ENCODE data around the gene EIF2AK2. TPM values are rescaled to one million over a fixed set of nuclear protein-coding genes. Genes with fewer than 3 reads are reported as not detected.

EIF2AK2 gene
- polyA plus RNA-seq, 2 of the 4 experiments (the other 2 are of a cell fraction) = 29.8 to 47.2 TPM

GRCh38 chr2:37173741-37174140 lies 17.0 kb upstream of the EIF2AK2 start:
- no peak for FAIRE-seq
- no peaks in the 10 kb centered on the region for H3K9me3 ChIP-seq
- H3K27ac ChIP-seq = no peak overlapping the region
- ChIA-PET POLR2A (no interaction called here), CTCF (interaction anchor here (0.6 kb wide), 1 partner anchor 436 kb away, joined by 6 read pairs; no protein-coding TSS in a partner anchor)
- no peaks in the 10 kb centered on the region for H3K4me1 ChIP-seq
- no peak overlapping the region for H3K4me3 ChIP-seq
- no peak overlapping the region for H3K4me2 ChIP-seq
- TF ChIP-seq CEBPB (IDR thresholded peaks at IDR 0.05) (no peak), MYC (IDR thresholded peaks at IDR 0.05; ENCODE audit: borderline replicate concordance, low read length) (no peak), TP53 (CRISPR knock-in tag; IDR thresholded peaks at IDR 0.05) (no peak), MAZ (IDR thresholded peaks at IDR 0.05; ENCODE audit: borderline replicate concordance, low read depth, low read length) (no peak), CBX2 (IDR thresholded peaks at IDR 0.05; ENCODE audit: borderline replicate concordance, low read depth) (no peak), KDM5A (IDR thresholded peaks at IDR 0.05) (no peak), EHF (CRISPR knock-in tag; IDR thresholded peaks at IDR 0.05) (no peak), CHD4 (IDR thresholded peaks at IDR 0.05; ENCODE audit: borderline replicate concordance) (no peak), JUNB (IDR thresholded peaks at IDR 0.05) (no peak), FOSL2 (IDR thresholded peaks at IDR 0.05) (no peak), FOSL2 (CRISPR knock-in tag; IDR thresholded peaks at IDR 0.05) (no peak), MAX (IDR thresholded peaks at IDR 0.05) (no peak), HMGXB4 (CRISPR knock-in tag; IDR thresholded peaks at IDR 0.05; ENCODE audit: borderline replicate concordance) (no peak), PBX3 (IDR thresholded peaks at IDR 0.05) (no peak), RARB (CRISPR knock-in tag; IDR thresholded peaks at IDR 0.05) (no peak)
- DNase-seq (ENCODE audit: low read depth in 1 of 2, low spot score in 1 of 2) = no peak
- peak in 1 of 2 experiments; percentile 21; a peak in 1 of 6 replicates for ATAC-seq
- 39% methylated on average over 1 of the region's 1 CpG for WGBS (ENCODE audit: missing lambda C conversion rate)

GRCh38 chr2:37171624-37171950 lies 14.8 kb upstream of the EIF2AK2 start:
- no peak overlapping the region for H3K27ac ChIP-seq
- no peak for ATAC-seq
- H3K4me2 ChIP-seq = no peak overlapping the region
- 0 out of 3 replicates have a peak, but pooled peaks cover 4% of the 10 kb centered on the region for H3K9me3 ChIP-seq
- no peak for FAIRE-seq
- CTCF ChIA-PET = interaction anchor here (1.4 kb wide), 1 partner anchor 10 kb away, joined by 3 read pairs; no protein-coding TSS in a partner anchor
- no peak for TF ChIP-seq JUNB (IDR thresholded peaks at IDR 0.05)
- no peak for TF ChIP-seq HEYL (CRISPR knock-in tag; IDR thresholded peaks at IDR 0.05)
- no peak for TF ChIP-seq EP300 (IDR thresholded peaks at IDR 0.05)
- TF ChIP-seq FOSB (CRISPR knock-in tag; IDR thresholded peaks at IDR 0.05) = no peak
- TF ChIP-seq ZNF302 (CRISPR knock-in tag; IDR thresholded peaks at IDR 0.05) = no peak
- no peak for TF ChIP-seq FOXS1 (CRISPR knock-in tag; IDR thresholded peaks at IDR 0.05)
- TF ChIP-seq HOXA7 (CRISPR knock-in tag; IDR thresholded peaks at IDR 0.05) = no peak
- no peak for TF ChIP-seq HOXB5 (CRISPR knock-in tag; IDR thresholded peaks at IDR 0.05)
- no peak for TF ChIP-seq REST (IDR thresholded peaks at IDR 0.05)
- POLR2A ChIA-PET = no interaction called here
- no peak overlapping the region for H3K4me3 ChIP-seq
- no peak for DNase-seq (ENCODE audit: low read depth in 1 of 2, low spot score in 1 of 2)
- peaks cover 10% of the 10 kb centered on the region; the same call in 1 of the 3 replicates for H3K4me1 ChIP-seq
